ENCODE measurements around the gene SYVN1. TPM values are rescaled to one million over a fixed set of nuclear protein-coding genes. Genes with fewer than 3 reads are reported as not detected.
A peak's percentile ranks its signal among the peaks of the same experiment; 100 is the strongest.

Gene SYVN1
- total RNA-seq, 1 experiment from 2014 or later, result 68.5 TPM

GRCh38 chr11:65131895-65132237, 2.5 kb downstream of the SYVN1 start:
- TF ChIP-seq CTCF (IDR thresholded peaks at IDR 0.05; ENCODE audit: unreplicated experiment), result no peak
- Mint-ChIP-seq H3K36me3 (ENCODE audit: insufficient read depth, unreplicated experiment) (peaks cover 86% of the 10 kb centered on the region), H3K4me3 (ENCODE audit: low read depth, unreplicated experiment) (peak overlapping the region; percentile 99), H3K9me3 (ENCODE audit: low read depth, unreplicated experiment) (no peaks in the 10 kb centered on the region), H3K27ac (ENCODE audit: unreplicated experiment) (no peak overlapping the region), H3K27me3 (ENCODE audit: unreplicated experiment) (no peaks in the 10 kb centered on the region), H3K4me1 (ENCODE audit: low read depth, unreplicated experiment) (peaks cover 28% of the 10 kb centered on the region)
- no peak for DNase-seq
- CTCF ChIA-PET, result no interaction called here
- BruUV-seq (replicated peaks), result no TSS peak
- intact Hi-C loops (cut with micrococcal nuclease; ENCODE audit: unreplicated experiment), result no loop called here

- Mint-ChIP-seq H3K27me3 (ENCODE audit: unreplicated experiment) (no peaks in the 10 kb centered on the region), H3K27ac (ENCODE audit: unreplicated experiment) (peak overlapping the region; percentile 24), H3K9me3 (ENCODE audit: low read depth, unreplicated experiment) (no peaks in the 10 kb centered on the region), H3K4me3 (ENCODE audit: low read depth, unreplicated experiment) (no peak overlapping the region), H3K36me3 (ENCODE audit: insufficient read depth, unreplicated experiment) (peaks cover 90% of the 10 kb centered on the region), H3K4me1 (ENCODE audit: low read depth, unreplicated experiment) (peaks cover 23% of the 10 kb centered on the region)
- DNase-seq, result no peak
- TF ChIP-seq CTCF (IDR thresholded peaks at IDR 0.05; ENCODE audit: unreplicated experiment), result no peak
- intact Hi-C loops (cut with micrococcal nuclease; ENCODE audit: unreplicated experiment), result no loop called here
- BruUV-seq (replicated peaks), result no TSS peak
- CTCF ChIA-PET, result no interaction called here
These were observed 2.9 kb downstream of the SYVN1 start for GRCh38 chr11:65131417-65131776.

- no peak for DNase-seq
- TF ChIP-seq CTCF (IDR thresholded peaks at IDR 0.05; ENCODE audit: unreplicated experiment), result no peak
- H3K36me3 Mint-ChIP-seq (ENCODE audit: insufficient read depth, unreplicated experiment), result peaks cover 92% of the 10 kb centered on the region
- H3K9me3 Mint-ChIP-seq (ENCODE audit: low read depth, unreplicated experiment), result no peaks in the 10 kb centered on the region
- peak overlapping the region; percentile 24 for H3K27ac Mint-ChIP-seq (ENCODE audit: unreplicated experiment)
- CTCF ChIA-PET, result no interaction called here
- no peak overlapping the region for H3K4me3 Mint-ChIP-seq (ENCODE audit: low read depth, unreplicated experiment)
- no TSS peak for BruUV-seq (replicated peaks)
- intact Hi-C loops (cut with micrococcal nuclease; ENCODE audit: unreplicated experiment), result no loop called here
- H3K4me1 Mint-ChIP-seq (ENCODE audit: low read depth, unreplicated experiment), result peaks cover 17% of the 10 kb centered on the region
- no peaks in the 10 kb centered on the region for H3K27me3 Mint-ChIP-seq (ENCODE audit: unreplicated experiment)
These were observed 3.5 kb downstream of the SYVN1 start for GRCh38 chr11:65130631-65131416.

GRCh38 chr11:65129649-65130441, 4.5 kb downstream of the SYVN1 start:
- Mint-ChIP-seq H3K9me3 (ENCODE audit: low read depth, unreplicated experiment) (no peaks in the 10 kb centered on the region), H3K36me3 (ENCODE audit: insufficient read depth, unreplicated experiment) (peaks cover 92% of the 10 kb centered on the region), H3K4me1 (ENCODE audit: low read depth, unreplicated experiment) (peaks cover 13% of the 10 kb centered on the region), H3K27me3 (ENCODE audit: unreplicated experiment) (no peaks in the 10 kb centered on the region), H3K27ac (ENCODE audit: unreplicated experiment) (no peak overlapping the region), H3K4me3 (ENCODE audit: low read depth, unreplicated experiment) (no peak overlapping the region)
- DNase-seq, result no peak
- CTCF ChIA-PET, result interaction anchor here (0.7 kb wide), 1 partner anchor 924 kb away, joined by 3 read pairs; the partner anchor contains the start of gene FERMT3
- intact Hi-C loops (cut with micrococcal nuclease; ENCODE audit: unreplicated experiment), result no loop called here
- BruUV-seq (replicated peaks), result no TSS peak
- TF ChIP-seq CTCF (IDR thresholded peaks at IDR 0.05; ENCODE audit: unreplicated experiment), result no peak

Measured in Calu3 (cell line).